H9 (cell line): ENCODE data around the gene B3GNT5. TPM values are rescaled to one million over a fixed set of nuclear protein-coding genes. Genes with fewer than 3 reads are reported as not detected.
A peak's percentile ranks its signal among the peaks of the same experiment; 100 is the strongest.

Experiments
- DNase-seq: peaks from one replicate; pipeline ENCODE4 v3.0.0-alpha.2; 2017
- H2AFZ ChIP-seq: one replicate; pipeline ENCODE4 v1.6.1; 2013; ENCODE audit warnings: mild to moderate bottlenecking, low read length, control low read depth, moderate library complexity
- H2AK5ac ChIP-seq: 2 replicates; pipeline ENCODE4 v1.6.1; 2013; ENCODE audit warnings: low read length, control low read depth, mixed read lengths; ENCODE audit not compliant: insufficient read length
- H2BK120ac ChIP-seq: one replicate; pipeline ENCODE4 v1.6.1; 2013; ENCODE audit warnings: low read depth, mild to moderate bottlenecking, low read length, control low read depth, inconsistent platforms; ENCODE audit not compliant: poor library complexity, severe bottlenecking
- H2BK12ac ChIP-seq: 2 replicates; pipeline ENCODE4 v1.6.1; 2013; ENCODE audit warnings: low read length, control low read depth, mixed read lengths, low read depth; ENCODE audit not compliant: insufficient read length
- H2BK15ac ChIP-seq: 2 replicates; pipeline ENCODE4 v1.6.1; 2013; ENCODE audit warnings: low read depth, low read length, control low read depth
- H2BK20ac ChIP-seq: one replicate; pipeline ENCODE4 v1.6.1; 2013; ENCODE audit warnings: low read depth, mild to moderate bottlenecking, low read length, control low read depth, inconsistent platforms; ENCODE audit not compliant: poor library complexity, severe bottlenecking
- H2BK5ac ChIP-seq: 2 replicates; pipeline ENCODE4 v1.6.1; 2013; ENCODE audit warnings: low read length, control low read depth, mixed read lengths; ENCODE audit not compliant: insufficient read length
- H3K14ac ChIP-seq: 2 replicates; pipeline ENCODE4 v1.6.1; 2013; ENCODE audit warnings: low read length, control low read depth; ENCODE audit not compliant: insufficient read depth
- H3K18ac ChIP-seq: 2 replicates; pipeline ENCODE4 v1.6.1; 2013; ENCODE audit warnings: low read depth, mild to moderate bottlenecking, mixed read lengths, low read length, control low read depth; ENCODE audit not compliant: insufficient read length
- H3K23ac ChIP-seq: 2 replicates; pipeline ENCODE4 v1.6.1; 2013; ENCODE audit warnings: low read length, control low read depth, mixed read lengths, low read depth; ENCODE audit not compliant: insufficient read length
- H3K23me2 ChIP-seq: 2 replicates; pipeline ENCODE4 v1.6.1; 2013; ENCODE audit warnings: low read depth, mild to moderate bottlenecking, mixed read lengths, low read length, control low read depth; ENCODE audit not compliant: insufficient read length, poor library complexity, severe bottlenecking
- H3K27ac ChIP-seq: 2 replicates; pipeline ENCODE4 v1.5.1; 2013; ENCODE audit warnings: low read length, control low read depth, mixed read lengths, low read depth; ENCODE audit not compliant: insufficient read length
- H3K27me3 ChIP-seq: 2 replicates; pipeline ENCODE4 v1.6.1; 2013; ENCODE audit warnings: low read length, control low read depth, inconsistent platforms; ENCODE audit not compliant: insufficient read depth
- H3K4ac ChIP-seq: 2 replicates; pipeline ENCODE4 v1.6.1; 2013; ENCODE audit warnings: low read depth, mild to moderate bottlenecking, control low read depth, inconsistent platforms, low read length, moderate library complexity
- H3K4me1 ChIP-seq: 2 replicates; pipeline ENCODE4 v1.6.1; 2013; ENCODE audit warnings: low read length, control low read depth, inconsistent platforms; ENCODE audit not compliant: insufficient read depth
- H3K4me2 ChIP-seq: 2 replicates; pipeline ENCODE4 v1.6.1; 2013; ENCODE audit warnings: low read length, control low read depth, mixed read lengths; ENCODE audit not compliant: insufficient read length, insufficient read depth
- H3K56ac ChIP-seq: 2 replicates; pipeline ENCODE4 v1.6.1; 2013; ENCODE audit warnings: low read depth, mild to moderate bottlenecking, mixed read lengths, low read length, control low read depth; ENCODE audit not compliant: insufficient read length
- H3K79me1 ChIP-seq: 2 replicates; pipeline ENCODE4 v1.6.1; 2013; ENCODE audit warnings: low read depth, mild to moderate bottlenecking, moderate library complexity, low read length, control low read depth, inconsistent platforms; ENCODE audit not compliant: insufficient read depth, poor library complexity, severe bottlenecking
- H3K79me2 ChIP-seq: 2 replicates; pipeline ENCODE4 v1.6.1; 2013; ENCODE audit warnings: low read length, control low read depth, inconsistent platforms; ENCODE audit not compliant: insufficient read depth
- H3K9ac ChIP-seq: 2 replicates; pipeline ENCODE4 v1.6.1; 2013; ENCODE audit warnings: low read length, control low read depth, mixed read lengths; ENCODE audit not compliant: insufficient read length; ENCODE audit errors: extremely low read depth
- H3K9me3 ChIP-seq: one replicate; pipeline ENCODE4 v1.6.1; 2013; ENCODE audit warnings: low read depth, low read length, inconsistent platforms; ENCODE audit not compliant: control insufficient read depth
- H3T11ph ChIP-seq: one replicate; pipeline ENCODE4 v1.6.1; 2013; ENCODE audit warnings: mild to moderate bottlenecking, low read length, control low read depth, inconsistent platforms
- H4K20me1 ChIP-seq: one replicate; pipeline ENCODE4 v1.6.1; 2013; ENCODE audit not compliant: control insufficient read depth, insufficient read length, insufficient read depth
- H4K5ac ChIP-seq: 2 replicates; pipeline ENCODE4 v1.6.1; 2013; ENCODE audit warnings: low read depth, mild to moderate bottlenecking, mixed read lengths, low read length, control low read depth; ENCODE audit not compliant: insufficient read length
- H4K8ac ChIP-seq: replicated peaks from 2 replicates; pipeline ENCODE4 v1.6.1; 2013; ENCODE audit warnings: low read length, control low read depth, mixed read lengths, low read depth; ENCODE audit not compliant: insufficient read length
- H4K91ac ChIP-seq: 2 replicates; pipeline ENCODE4 v1.6.1; 2013; ENCODE audit warnings: low read depth, mild to moderate bottlenecking, moderate library complexity, mixed read lengths, low read length, control low read depth; ENCODE audit not compliant: insufficient read length
- H3K27ac Mint-ChIP-seq, 3 experiments: 2 replicates in 2 of 3; 3 replicates in 1 of 3; pipeline ENCODE4 v1.8.0; 2020 to 2021; ENCODE audit warnings: mixed read lengths in 3 of 3, mild to moderate bottlenecking in 1 of 3, moderate library complexity in 1 of 3
- H3K27me3 Mint-ChIP-seq: 2 replicates; pipeline ENCODE4 v1.8.0; 2021; ENCODE audit warnings: low read depth, mild to moderate bottlenecking, moderate library complexity, mixed read lengths
- H3K36me3 Mint-ChIP-seq, 3 experiments: 2 replicates in 2 of 3; 3 replicates in 1 of 3; pipeline ENCODE4 v1.8.0; 2020 to 2021; ENCODE audit warnings: low read depth in 3 of 3, mixed read lengths in 3 of 3; ENCODE audit not compliant: insufficient read depth in 1 of 3
- H3K4me1 Mint-ChIP-seq, 2 experiments: 2 replicates each; pipeline ENCODE4 v1.8.0; 2020; ENCODE audit warnings: mixed read lengths in 2 of 2
- H3K4me3 Mint-ChIP-seq, 2 experiments: 2 replicates in 1 of 2; 3 replicates in 1 of 2; pipeline ENCODE4 v1.8.0; 2020 to 2021; ENCODE audit warnings: mild to moderate bottlenecking in 2 of 2, mixed read lengths in 2 of 2, moderate library complexity in 1 of 2
- H3K9me3 Mint-ChIP-seq, 2 experiments: 2 replicates in 1 of 2; 3 replicates in 1 of 2; pipeline ENCODE4 v1.8.0; 2020; ENCODE audit warnings: mild to moderate bottlenecking in 2 of 2, mixed read lengths in 2 of 2, moderate library complexity in 1 of 2
- CTCF ChIP-seq: fragments of 200-600 bp; sonication (generic); conservative IDR thresholded peaks from 3 replicates; pipeline ENCODE4 v1.8.0; 2021; ENCODE audit warnings: antibody characterized with exemption, mild to moderate bottlenecking
- WGBS: extraction: QIAGEN DNeasy Blood & Tissue Kit; methylation state at CpG from one replicate; pipeline ENCODE4 v1.1.7; 2013; ENCODE audit warnings: missing lambda C conversion rate, low lambda C conversion rate, mixed read lengths; ENCODE audit not compliant: insufficient read length; ENCODE audit errors: extremely low coverage; 5-methylcytosine and 5-hydroxymethylcytosine counted together
- total RNA-seq: library from RNA; stranded (reverse); gene quantifications from 2 replicates; pipeline ENCODE4 v1.2.1, GENCODE V29; 2021

The B3GNT5 gene
- total RNA-seq, 1 experiment from 2014 or later, result 7.3 TPM

GRCh38 chr3:183281126-183281797 is 28.2 kb downstream of the B3GNT5 start:
- H3K79me1 ChIP-seq, result no peaks in the 10 kb centered on the region
- no peaks in the 10 kb centered on the region; the same call in 1 of the 2 replicates for H3K4me1 ChIP-seq
- Mint-ChIP-seq H3K27me3 (no peaks in the 10 kb centered on the region), H3K4me3 (no peak overlapping the region), H3K9me3 (no peaks in the 10 kb centered on the region), H3K27ac (peak overlapping the region in 1 of 3 experiments; percentile 63; a peak in 2 of 7 replicates), H3K4me1 (peaks cover 7 to 8% of the 10 kb centered on the region in 2 experiments), H3K36me3 (no peaks in the 10 kb centered on the region; a peak in 1 of 7 replicates)
- H3K56ac ChIP-seq, result no peak overlapping the region
- no CpG with 5 or more reads among the region's 8 CpGs for WGBS
- H4K20me1 ChIP-seq, result no peaks in the 10 kb centered on the region
- no peak for DNase-seq
- no peak overlapping the region for H3K9ac ChIP-seq
- no peaks in the 10 kb centered on the region for H3K23me2 ChIP-seq
- no peak overlapping the region for H4K8ac ChIP-seq
- no peak overlapping the region for H2BK5ac ChIP-seq
- no peak overlapping the region for H3K4me2 ChIP-seq
- H4K91ac ChIP-seq, result no peak overlapping the region
- H3K14ac ChIP-seq, result no peak overlapping the region
- H3T11ph ChIP-seq, result no peak overlapping the region
- no peak overlapping the region for H2AK5ac ChIP-seq
- no peaks in the 10 kb centered on the region for H3K79me2 ChIP-seq
- TF ChIP-seq CTCF, result no peak
- no peaks in the 10 kb centered on the region for H3K27me3 ChIP-seq
- H3K9me3 ChIP-seq, result no peaks in the 10 kb centered on the region
- H2BK120ac ChIP-seq, result no peak overlapping the region
- no peak overlapping the region for H3K4ac ChIP-seq
- H3K23ac ChIP-seq, result no peak overlapping the region
- H3K18ac ChIP-seq, result no peak overlapping the region
- no peak overlapping the region for H2BK15ac ChIP-seq
- no peak overlapping the region for H4K5ac ChIP-seq
- no peak overlapping the region for H2AFZ ChIP-seq
- H2BK12ac ChIP-seq, result peak overlapping the region; percentile 50
- H2BK20ac ChIP-seq, result no peak overlapping the region
- H3K27ac ChIP-seq, result no peak overlapping the region
